Kidney glomerular epithelial cell (primary cell): ENCODE data around the gene WTIP.
"Not testable (repeated sequence)": the region's sequence is repeated elsewhere in the genome, so short reads cannot be mapped to it uniquely, and the experiment has no call there.

Experiments used
- DNase-seq: peaks from one replicate; lab custom pipeline; 2025; lab: John Stamatoyannopoulos, UW

WTIP gene

GRCh38 chr19:34478496-34478895 is 3.1 kb upstream of the WTIP start:
- not testable (repeated sequence) for DNase-seq

- DNase-seq: no peak
Observed at GRCh38 chr19:34479396-34479795, 2.2 kb upstream of the WTIP start.

GRCh38 chr19:34480491-34480890 is 1.1 kb upstream of the WTIP start:
- no peak for DNase-seq

- no peak for DNase-seq
Observed at GRCh38 chr19:34481861-34482379, 362 bp downstream of the WTIP start.

GRCh38 chr19:34482380-34483250 is 1.1 kb downstream of the WTIP start:
- DNase-seq: no peak

- DNase-seq: no peak
Observed at GRCh38 chr19:34484328-34484727, 2.8 kb downstream of the WTIP start.

- no peak for DNase-seq
Observed at GRCh38 chr19:34485831-34486230, 4.3 kb downstream of the WTIP start.

- DNase-seq: no peak
Observed at GRCh38 chr19:34487651-34488051, 6.1 kb downstream of the WTIP start.

- no peak for DNase-seq
Observed at GRCh38 chr19:34489175-34489574, 7.6 kb downstream of the WTIP start.

GRCh38 chr19:34490141-34490766 is 8.7 kb downstream of the WTIP start:
- no peak for DNase-seq

GRCh38 chr19:34493038-34493648 is 11.6 kb downstream of the WTIP start:
- DNase-seq: no peak

GRCh38 chr19:34493649-34494044 is 12.1 kb downstream of the WTIP start:
- DNase-seq: no peak

GRCh38 chr19:34494601-34495000 is 13.0 kb downstream of the WTIP start:
- DNase-seq: no peak

- DNase-seq: no peak
Observed at GRCh38 chr19:34495416-34495815, 13.9 kb downstream of the WTIP start.

GRCh38 chr19:34497112-34497805 is 15.7 kb downstream of the WTIP start:
- DNase-seq: no peak

- no peak for DNase-seq
Observed at GRCh38 chr19:34499155-34499834, 17.7 kb downstream of the WTIP start.

GRCh38 chr19:34500656-34501120 is 19.1 kb downstream of the WTIP start:
- DNase-seq: no peak

GRCh38 chr19:34501339-34502320 is 20.1 kb downstream of the WTIP start:
- DNase-seq: peak; percentile 77

GRCh38 chr19:34502582-34503411 is 21.2 kb downstream of the WTIP start:
- no peak for DNase-seq
